Measurements from ENCODE around the gene VCY1B.
"Not testable (repeated sequence)": the region's sequence is repeated elsewhere in the genome, so short reads cannot be mapped to it uniquely, and the experiment has no call there.

VCY1B gene

DNA sequence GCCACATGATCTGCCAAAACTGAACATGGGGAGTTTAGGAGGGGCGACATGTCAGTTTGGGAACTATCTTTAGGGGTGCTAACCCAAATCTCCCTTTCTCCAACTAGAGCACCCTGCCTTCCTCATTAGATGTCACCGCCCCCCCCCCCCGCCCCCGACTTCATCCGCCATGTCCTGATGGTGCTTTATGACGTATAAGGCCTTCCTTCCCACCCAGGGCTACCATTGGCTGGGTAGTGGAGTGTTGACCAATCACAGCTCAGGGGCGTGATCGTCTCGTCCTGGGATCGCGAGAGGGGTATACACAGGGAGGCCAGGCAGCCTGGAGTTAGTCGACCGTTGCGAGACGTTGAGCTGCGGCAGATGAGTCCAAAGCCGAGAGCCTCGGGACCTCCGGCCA is at the start of gene VCY1B:
VCY1B (plus strand) TSS at position 301 of the 400 bp plus-strand sequence; CDS start at position 364, 63 bp downstream.
- not testable (repeated sequence) for DNase-seq

DNA sequence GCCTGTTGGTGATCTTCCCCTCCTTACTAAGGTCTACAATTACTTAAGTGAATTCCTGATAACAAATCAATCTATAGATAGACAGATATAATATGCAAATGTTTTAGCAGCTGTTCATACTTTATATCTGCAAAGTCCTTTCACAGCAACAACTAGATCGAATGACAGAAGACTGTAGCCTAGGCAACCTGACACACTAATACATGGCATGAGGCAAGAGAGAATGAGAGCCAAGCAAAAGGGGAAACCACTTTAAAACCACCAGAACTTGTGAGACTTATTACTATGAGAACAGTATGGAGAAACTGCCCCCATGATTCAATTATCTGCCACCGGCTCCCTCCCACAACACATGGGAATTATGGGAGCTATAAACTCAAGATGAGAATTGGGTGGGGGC is 44.1 kb upstream of the VCY1B start:
- not testable (repeated sequence) for DNase-seq

GRCh38 chrY:14030395-14030794 is 25.6 kb upstream of the VCY1B start:
- DNase-seq, result not testable (repeated sequence)

- no peak for DNase-seq
These were observed 29.9 kb downstream of the VCY1B start for GRCh38 chrY:14085877-14086276.
